Measurements from ENCODE around the gene PNMA1. TPM values are rescaled to one million over a fixed set of nuclear protein-coding genes. Genes with fewer than 3 reads are reported as not detected.

PNMA1 gene
- polyA plus RNA-seq, 1 donor from 2014 or later, result 205 TPM

DNA sequence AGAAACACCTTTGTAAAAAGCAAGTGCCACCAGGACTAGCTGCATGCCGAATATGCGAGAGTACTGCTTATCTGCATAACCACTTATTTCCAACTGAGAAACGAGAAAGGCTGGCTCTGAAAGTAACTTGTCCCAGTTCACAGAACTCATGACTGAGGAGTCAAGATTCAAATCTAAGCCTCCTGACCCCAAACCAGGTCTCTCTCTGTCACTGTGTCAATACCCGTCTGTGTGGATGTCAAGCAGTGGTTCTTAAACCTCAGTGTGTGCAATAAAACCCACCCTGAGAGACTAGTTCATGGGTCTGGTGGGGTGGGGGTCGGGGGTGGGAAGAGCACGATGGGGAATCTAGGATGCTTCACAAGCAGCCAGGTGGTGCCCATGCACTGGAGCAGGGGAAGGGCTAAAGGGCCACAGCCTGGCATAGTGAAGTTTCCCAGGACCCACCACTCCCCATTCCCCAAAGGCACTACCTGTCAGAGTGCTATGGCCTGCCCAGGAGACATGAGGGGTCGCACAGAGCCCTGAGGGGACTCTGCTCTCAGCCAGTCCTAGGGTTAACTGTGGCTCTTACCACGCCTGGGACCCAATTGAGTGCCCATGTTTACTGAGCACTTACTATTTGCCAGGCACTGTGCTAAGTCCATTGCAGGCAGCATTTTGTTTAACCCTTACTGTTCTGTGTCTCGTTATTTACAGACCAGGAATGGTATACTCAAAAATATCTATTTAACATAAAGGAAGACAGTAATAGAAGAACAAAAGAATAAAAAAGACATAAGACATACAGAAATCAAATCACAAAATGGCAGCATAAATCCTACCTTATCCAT, 33.4 kb upstream of the PNMA1 start:
- Histone ChIP-seq H3F3A (ENCODE audit: insufficient read depth, low read length, poor library complexity, severe bottlenecking) (no peaks in the 10 kb centered on the region), H4K20me1 (ENCODE audit: insufficient read depth) (no peaks in the 10 kb centered on the region), H2AFZ (ENCODE audit: low read depth, low read length) (no peak overlapping the region), H3K9me2 (ENCODE audit: insufficient read depth, low read length) (no peaks in the 10 kb centered on the region), H3K4me2 (ENCODE audit: low read length) (no peak overlapping the region), H3K36me3 (ENCODE audit: insufficient read depth, low read length) (no peaks in the 10 kb centered on the region), H3K4me3 (ENCODE audit: low read length) (no peak overlapping the region), H3K9me3 (ENCODE audit: low read length) (no peaks in the 10 kb centered on the region), H3K9ac (ENCODE audit: low read length) (no peak overlapping the region), H3K79me2 (replicated peaks; ENCODE audit: insufficient read depth, low read length) (no peaks in the 10 kb centered on the region), H3K27ac (ENCODE audit: low read length) (no peak overlapping the region), H3K27me3 (ENCODE audit: insufficient read depth, low read depth, low read length) (no peaks in the 10 kb centered on the region)
- no peak for TF ChIP-seq RAD21 (conservative IDR thresholded peaks at IDR 0.05)
- TF ChIP-seq REST (IDR thresholded peaks at IDR 0.05; ENCODE audit: borderline replicate concordance), result no peak
- TF ChIP-seq POLR2AphosphoS5 (IDR thresholded peaks at IDR 0.05), result no peak
- TF ChIP-seq TAF1 (IDR thresholded peaks at IDR 0.05; ENCODE audit: low read depth), result no peak
- no peak for TF ChIP-seq EZH2 (IDR thresholded peaks at IDR 0.05; ENCODE audit: borderline replicate concordance, insufficient read depth, low read length, poor library complexity, severe bottlenecking)
- TF ChIP-seq CTCF (IDR thresholded peaks at IDR 0.05; ENCODE audit: poor library complexity, severe bottlenecking), result no peak
- TF ChIP-seq EP300 (conservative IDR thresholded peaks at IDR 0.05; ENCODE audit: poor library complexity, severe bottlenecking), result no peak
- no peak for TF ChIP-seq MXI1 (conservative IDR thresholded peaks at IDR 0.05; ENCODE audit: poor library complexity, severe bottlenecking)
- TF ChIP-seq SMC3 (conservative IDR thresholded peaks at IDR 0.05; ENCODE audit: poor library complexity), result no peak

GRCh38 chr14:73746520-73747378, 32.6 kb upstream of the PNMA1 start:
- H4K20me1 ChIP-seq (ENCODE audit: insufficient read depth), result no peaks in the 10 kb centered on the region

More at GRCh38 chr14:73746520-73747378, 32.6 kb upstream of the PNMA1 start:
- Histone ChIP-seq H3K27ac (ENCODE audit: low read length) (no peak overlapping the region), H3K36me3 (ENCODE audit: insufficient read depth, low read length) (no peaks in the 10 kb centered on the region), H3F3A (ENCODE audit: insufficient read depth, low read length, poor library complexity, severe bottlenecking) (no peaks in the 10 kb centered on the region), H3K4me2 (ENCODE audit: low read length) (no peak overlapping the region), H3K9ac (ENCODE audit: low read length) (no peak overlapping the region), H3K9me3 (ENCODE audit: low read length) (no peaks in the 10 kb centered on the region), H3K79me2 (replicated peaks; ENCODE audit: insufficient read depth, low read length) (no peaks in the 10 kb centered on the region), H2AFZ (ENCODE audit: low read depth, low read length) (no peak overlapping the region), H3K9me2 (ENCODE audit: insufficient read depth, low read length) (no peaks in the 10 kb centered on the region), H3K4me3 (ENCODE audit: low read length) (no peak overlapping the region), H3K27me3 (ENCODE audit: insufficient read depth, low read depth, low read length) (no peaks in the 10 kb centered on the region)
- TF ChIP-seq EP300 (conservative IDR thresholded peaks at IDR 0.05; ENCODE audit: poor library complexity, severe bottlenecking), result no peak
- no peak for TF ChIP-seq POLR2AphosphoS5 (IDR thresholded peaks at IDR 0.05)
- TF ChIP-seq EZH2 (IDR thresholded peaks at IDR 0.05; ENCODE audit: borderline replicate concordance, insufficient read depth, low read length, poor library complexity, severe bottlenecking), result no peak
- no peak for TF ChIP-seq RAD21 (conservative IDR thresholded peaks at IDR 0.05)
- no peak for TF ChIP-seq REST (IDR thresholded peaks at IDR 0.05; ENCODE audit: borderline replicate concordance)
- TF ChIP-seq TAF1 (IDR thresholded peaks at IDR 0.05; ENCODE audit: low read depth), result no peak
- no peak for TF ChIP-seq SMC3 (conservative IDR thresholded peaks at IDR 0.05; ENCODE audit: poor library complexity)
- no peak for TF ChIP-seq MXI1 (conservative IDR thresholded peaks at IDR 0.05; ENCODE audit: poor library complexity, severe bottlenecking)
- no peak for TF ChIP-seq CTCF (IDR thresholded peaks at IDR 0.05; ENCODE audit: poor library complexity, severe bottlenecking)
